Mesenchymal stem cell (in vitro differentiated cells and primary cell): ENCODE data around the gene TMEM132E.

Experiments
- DNase-seq: peaks from one replicate; pipeline ENCODE4 v3.0.0-alpha.2; 2013
- H2AFZ ChIP-seq: one replicate; pipeline ENCODE4 v1.6.1; 2013; ENCODE audit warnings: low read depth, mild to moderate bottlenecking, control low read depth, inconsistent platforms, low read length, moderate library complexity
- H2AK5ac ChIP-seq: 2 replicates; pipeline ENCODE4 v1.6.1; 2013; ENCODE audit warnings: low read length, moderate library complexity, mild to moderate bottlenecking, inconsistent platforms; ENCODE audit not compliant: severe bottlenecking
- H2BK120ac ChIP-seq: one replicate; pipeline ENCODE4 v1.6.1; 2013; ENCODE audit warnings: low read depth, mild to moderate bottlenecking, inconsistent platforms, low read length, moderate library complexity
- H2BK12ac ChIP-seq, 2 experiments: one replicate each; pipeline ENCODE4 v1.6.1; 2013; ENCODE audit warnings: inconsistent platforms in 2 of 2, low read length in 2 of 2, mild to moderate bottlenecking in 2 of 2, moderate library complexity in 2 of 2, control low read depth in 1 of 2
- H2BK15ac ChIP-seq: one replicate; pipeline ENCODE4 v1.6.1; 2013; ENCODE audit warnings: mild to moderate bottlenecking, low read depth, inconsistent platforms; ENCODE audit not compliant: poor library complexity, severe bottlenecking
- H2BK5ac ChIP-seq: 2 replicates; pipeline ENCODE4 v1.6.1; 2013; ENCODE audit warnings: low read depth, mild to moderate bottlenecking, low read length, control low read depth, inconsistent platforms; ENCODE audit not compliant: poor library complexity, severe bottlenecking
- H3K14ac ChIP-seq, 2 experiments: one replicate each; pipeline ENCODE4 v1.6.1; 2013; ENCODE audit warnings: inconsistent platforms in 2 of 2, low read length in 2 of 2, control low read depth in 1 of 2, mild to moderate bottlenecking in 1 of 2, moderate library complexity in 1 of 2
- H3K18ac ChIP-seq, 2 experiments: one replicate each; pipeline ENCODE4 v1.6.1; 2013; ENCODE audit warnings: inconsistent platforms in 2 of 2, low read length in 2 of 2, control low read depth in 1 of 2, low read depth in 1 of 2, mild to moderate bottlenecking in 1 of 2
- H3K23ac ChIP-seq, 2 experiments: one replicate each; pipeline ENCODE4 v1.6.1; 2013; ENCODE audit warnings: inconsistent platforms in 2 of 2, low read length in 2 of 2, mild to moderate bottlenecking in 2 of 2, moderate library complexity in 2 of 2, control low read depth in 1 of 2
- H3K27ac ChIP-seq: 2 replicates; pipeline ENCODE4 v1.5.1; 2013; ENCODE audit warnings: mild to moderate bottlenecking, moderate library complexity, low read length, control low read depth, inconsistent platforms; ENCODE audit not compliant: poor library complexity, severe bottlenecking
- H3K27me3 ChIP-seq, 2 experiments: 2 replicates each; pipeline versions ENCODE4 v1.6.1 to v1.7.0; 2013; ENCODE audit warnings: low read length in 2 of 2, mild to moderate bottlenecking in 2 of 2, moderate library complexity in 2 of 2, control low read depth in 1 of 2, inconsistent platforms in 1 of 2; ENCODE audit not compliant: control insufficient read depth in 1 of 2, insufficient read depth in 1 of 2
- H3K36me3 ChIP-seq, 2 experiments: 2 replicates each; pipeline versions ENCODE4 v1.6.1 to v1.7.0; 2013; ENCODE audit warnings: low read length in 2 of 2, control low read depth in 1 of 2, inconsistent platforms in 1 of 2, low read depth in 1 of 2, mild to moderate bottlenecking in 1 of 2; ENCODE audit not compliant: insufficient read depth in 2 of 2, control insufficient read depth in 1 of 2
- H3K4ac ChIP-seq, 2 experiments: one replicate each; pipeline ENCODE4 v1.6.1; 2013; ENCODE audit warnings: inconsistent platforms in 2 of 2, low read length in 2 of 2, mild to moderate bottlenecking in 2 of 2, moderate library complexity in 2 of 2, control low read depth in 1 of 2, low read depth in 1 of 2
- H3K4me1 ChIP-seq: 2 replicates; pipeline ENCODE4 v1.6.1; 2013; ENCODE audit warnings: low read depth, low read length, control low read depth; ENCODE audit not compliant: control insufficient read depth, insufficient read depth
- H3K4me2 ChIP-seq: 2 replicates; pipeline ENCODE4 v1.6.1; 2013; ENCODE audit warnings: low read length, mild to moderate bottlenecking, inconsistent platforms; ENCODE audit not compliant: poor library complexity, severe bottlenecking
- H3K4me3 ChIP-seq, 2 experiments: 2 replicates each; pipeline versions ENCODE4 v1.5.1 to v1.7.0; 2013; ENCODE audit warnings: low read length in 2 of 2, mild to moderate bottlenecking in 2 of 2, control low read depth in 1 of 2, low read depth in 1 of 2; ENCODE audit not compliant: insufficient read depth in 1 of 2
- H3K79me1 ChIP-seq: replicated peaks from 2 replicates; pipeline ENCODE4 v1.6.1; 2013; ENCODE audit warnings: mild to moderate bottlenecking, control low read depth, low read length, inconsistent platforms; ENCODE audit not compliant: poor library complexity, severe bottlenecking
- H3K9ac ChIP-seq: 2 replicates; pipeline ENCODE4 v1.7.0; 2013; ENCODE audit warnings: mild to moderate bottlenecking, low read length, moderate library complexity
- H3K9me3 ChIP-seq: 2 replicates; pipeline ENCODE4 v1.7.0; 2013; ENCODE audit warnings: mild to moderate bottlenecking, low read length; ENCODE audit not compliant: control insufficient read depth
- H4K8ac ChIP-seq: one replicate; pipeline ENCODE4 v1.6.1; 2013; ENCODE audit warnings: inconsistent platforms, mild to moderate bottlenecking, low read length, moderate library complexity
- H4K91ac ChIP-seq: one replicate; pipeline ENCODE4 v1.6.1; 2013; ENCODE audit warnings: mild to moderate bottlenecking, low read length, inconsistent platforms
- WGBS: methylation state at CpG from one replicate; pipeline ENCODE4 v1.1.7; 2013; ENCODE audit warnings: mixed read lengths; 5-methylcytosine and 5-hydroxymethylcytosine counted together

The TMEM132E gene

DNA sequence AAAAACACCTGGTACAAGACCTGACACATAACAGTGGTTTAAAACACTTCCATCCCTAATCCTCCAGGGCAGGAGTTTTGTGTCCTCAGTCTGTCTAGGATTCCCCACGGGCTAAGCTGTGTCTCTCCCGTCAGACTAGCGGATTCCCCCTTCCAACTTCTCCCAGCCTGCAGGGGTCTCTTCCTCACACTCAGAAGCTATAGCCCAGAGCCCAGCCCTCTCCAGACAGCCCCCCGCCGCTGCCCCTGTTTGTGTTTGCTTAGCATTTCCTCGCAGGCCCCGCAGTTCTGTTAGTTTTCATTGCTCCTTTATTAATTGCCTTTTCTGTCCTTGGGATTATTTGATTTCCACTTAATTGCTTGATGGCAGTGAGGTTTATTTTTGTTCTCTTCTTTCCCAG is 91.2 kb downstream of the TMEM132E start:
- Histone ChIP-seq H4K91ac (no peak overlapping the region), H2BK15ac (no peak overlapping the region), H3K14ac (no peak overlapping the region), H2AK5ac (no peak overlapping the region), H3K79me1 (no peaks in the 10 kb centered on the region), H2BK120ac (no peak overlapping the region), H3K23ac (no peak overlapping the region), H4K8ac (no peak overlapping the region), H3K9ac (no peak overlapping the region), H3K4me3 (no peak overlapping the region), H3K27ac (no peak overlapping the region), H3K4ac (no peak overlapping the region), H3K18ac (no peak overlapping the region), H3K4me1 (no peaks in the 10 kb centered on the region), H3K4me2 (no peak overlapping the region), H3K27me3 (peaks cover 0 to 24% of the 10 kb centered on the region in 2 experiments), H3K36me3 (no peaks in the 10 kb centered on the region), H2BK12ac (no peak overlapping the region), H2BK5ac (no peak overlapping the region), H3K9me3 (no peaks in the 10 kb centered on the region), H2AFZ (no peak overlapping the region)
- 60% methylated on average over 7 of the region's 7 CpGs for WGBS
- no peak for DNase-seq

GRCh38 chr17:34671191-34671590 is 91.8 kb downstream of the TMEM132E start:
- Histone ChIP-seq H3K4me1 (no peaks in the 10 kb centered on the region), H3K79me1 (no peaks in the 10 kb centered on the region), H2BK120ac (no peak overlapping the region), H2BK15ac (no peak overlapping the region), H3K14ac (no peak overlapping the region), H2BK5ac (no peak overlapping the region), H3K18ac (no peak overlapping the region), H4K8ac (no peak overlapping the region), H2BK12ac (no peak overlapping the region), H2AFZ (no peak overlapping the region), H3K9ac (no peak overlapping the region), H3K9me3 (no peaks in the 10 kb centered on the region), H4K91ac (no peak overlapping the region), H3K4ac (no peak overlapping the region), H3K4me2 (no peak overlapping the region), H3K27ac (no peak overlapping the region), H3K27me3 (peaks cover 0 to 21% of the 10 kb centered on the region in 2 experiments), H3K36me3 (no peaks in the 10 kb centered on the region), H3K23ac (no peak overlapping the region), H3K4me3 (no peak overlapping the region), H2AK5ac (no peak overlapping the region)
- no peak for DNase-seq
- WGBS = 67% methylated on average over 4 of the region's 4 CpGs

DNA sequence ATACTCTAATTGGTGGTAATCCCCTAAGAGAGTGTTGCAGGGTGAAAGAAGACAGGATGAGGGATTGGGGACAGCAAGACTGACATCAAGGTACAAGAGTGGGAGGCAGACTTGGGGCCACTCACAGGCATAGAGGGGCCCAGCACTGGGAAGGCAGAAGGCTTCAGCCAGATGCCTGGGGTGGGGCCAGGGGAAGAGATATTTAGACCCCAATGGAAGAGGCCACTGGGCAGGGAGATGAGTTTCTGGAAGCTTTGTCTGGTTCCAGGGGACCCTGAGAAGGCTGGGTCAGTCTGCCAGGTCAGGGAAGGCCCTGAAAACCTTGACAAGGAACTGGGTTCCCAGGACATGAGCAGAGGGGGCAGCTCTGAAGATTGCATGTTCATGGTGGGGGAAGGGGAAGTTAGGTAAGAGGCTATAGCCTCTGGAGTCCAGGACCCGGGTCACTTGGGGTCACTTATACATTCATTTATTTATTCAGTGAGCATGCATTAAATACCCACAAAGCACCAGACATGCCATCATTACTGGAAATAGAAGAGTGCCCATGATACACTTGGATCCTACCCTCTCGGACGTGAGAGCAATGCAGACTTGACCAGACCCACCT is 92.9 kb downstream of the TMEM132E start:
- Histone ChIP-seq H3K27me3 (peaks cover 0 to 18% of the 10 kb centered on the region in 2 experiments), H2BK5ac (no peak overlapping the region), H4K8ac (no peak overlapping the region), H3K27ac (no peak overlapping the region), H3K4me3 (no peak overlapping the region), H2BK15ac (no peak overlapping the region), H2AK5ac (no peak overlapping the region), H3K4ac (no peak overlapping the region), H3K4me2 (no peak overlapping the region), H3K14ac (no peak overlapping the region), H2AFZ (no peak overlapping the region), H3K79me1 (no peaks in the 10 kb centered on the region), H3K9ac (no peak overlapping the region), H4K91ac (no peak overlapping the region), H3K18ac (no peak overlapping the region), H2BK12ac (no peak overlapping the region), H3K4me1 (no peaks in the 10 kb centered on the region), H2BK120ac (no peak overlapping the region), H3K9me3 (no peaks in the 10 kb centered on the region), H3K23ac (no peak overlapping the region), H3K36me3 (no peaks in the 10 kb centered on the region)
- DNase-seq = no peak
- 55% methylated on average over 3 of the region's 3 CpGs for WGBS

GRCh38 chr17:34673516-34673915 is 94.1 kb downstream of the TMEM132E start:
- H3K27me3 ChIP-seq = peaks cover 0 to 9% of the 10 kb centered on the region in 2 experiments
- no peak overlapping the region for H4K8ac ChIP-seq
- H3K4me2 ChIP-seq = no peak overlapping the region
- H2AK5ac ChIP-seq = no peak overlapping the region
- H2BK120ac ChIP-seq = no peak overlapping the region
- H3K4me1 ChIP-seq = no peaks in the 10 kb centered on the region
- no peak overlapping the region for H2AFZ ChIP-seq
- H3K9me3 ChIP-seq = no peaks in the 10 kb centered on the region
- 68% methylated on average over 2 of the region's 2 CpGs for WGBS
- H2BK12ac ChIP-seq = no peak overlapping the region
- no peaks in the 10 kb centered on the region for H3K36me3 ChIP-seq
- H3K14ac ChIP-seq = no peak overlapping the region
- no peak overlapping the region for H2BK15ac ChIP-seq
- DNase-seq = no peak
- H3K4ac ChIP-seq = no peak overlapping the region
- no peak overlapping the region for H3K4me3 ChIP-seq
- no peak overlapping the region for H3K18ac ChIP-seq
- no peak overlapping the region for H4K91ac ChIP-seq
- H3K27ac ChIP-seq = no peak overlapping the region
- no peak overlapping the region for H2BK5ac ChIP-seq
- H3K23ac ChIP-seq = no peak overlapping the region
- no peak overlapping the region for H3K9ac ChIP-seq
- H3K79me1 ChIP-seq = no peaks in the 10 kb centered on the region
